Measurements from ENCODE around the gene PRPF19.

Gene PRPF19

DNA sequence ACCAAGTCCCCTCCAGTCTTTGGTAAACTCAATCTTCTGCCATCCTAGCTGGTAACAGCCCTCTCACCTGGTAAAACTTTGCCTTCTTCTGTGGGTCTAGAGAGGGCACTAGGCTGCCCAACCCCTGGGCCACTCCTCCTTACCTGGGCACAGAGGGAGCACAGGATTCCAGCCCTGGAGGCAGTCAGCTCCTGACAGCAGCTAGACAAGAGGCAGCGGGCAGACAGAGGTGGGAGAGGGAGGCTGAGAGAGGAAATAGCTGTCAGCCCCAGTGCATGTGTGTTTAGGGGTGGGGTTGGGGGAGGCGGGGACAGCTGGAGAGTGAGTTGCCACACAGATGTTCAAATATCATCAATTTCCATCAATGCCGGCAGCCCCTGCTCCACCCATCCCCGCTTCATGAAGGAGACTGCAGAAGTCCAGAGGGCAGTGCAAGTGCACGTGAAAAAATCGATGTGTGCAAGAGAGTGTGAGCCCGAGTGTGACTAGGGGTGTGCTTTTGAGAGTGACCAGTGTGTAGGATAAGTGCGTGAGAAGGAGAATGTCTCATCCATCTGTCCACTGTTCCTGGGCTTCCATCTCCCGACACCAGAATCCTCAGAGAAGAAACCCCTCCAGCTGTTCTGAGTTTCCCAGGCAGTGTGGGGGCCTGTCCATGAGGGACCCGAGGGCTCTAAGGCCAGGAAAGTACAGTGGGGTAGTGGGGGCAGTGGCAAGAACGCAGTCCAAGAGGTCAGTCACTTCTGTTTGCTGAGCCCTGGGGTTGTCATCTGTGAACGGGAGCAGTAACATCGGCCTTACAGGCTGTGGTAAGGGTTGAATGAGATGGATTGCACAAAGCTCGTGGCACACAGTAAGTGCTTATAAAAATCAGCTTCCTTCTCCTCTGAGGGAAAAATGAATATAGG lies 50.4 kb downstream of the PRPF19 start, which contains the start of gene PTGDR2:
Gene PTGDR2, minus strand, starts transcription at position 225 of the 908 bp plus-strand sequence. CDS start 2,228 bp downstream, outside the sequence.
- no peak within 1 kb of the TSS for H3K4me3 ChIP-seq (ENCODE audit: control insufficient read depth, low read depth, low read length)
- TF ChIP-seq, protein P1, sequence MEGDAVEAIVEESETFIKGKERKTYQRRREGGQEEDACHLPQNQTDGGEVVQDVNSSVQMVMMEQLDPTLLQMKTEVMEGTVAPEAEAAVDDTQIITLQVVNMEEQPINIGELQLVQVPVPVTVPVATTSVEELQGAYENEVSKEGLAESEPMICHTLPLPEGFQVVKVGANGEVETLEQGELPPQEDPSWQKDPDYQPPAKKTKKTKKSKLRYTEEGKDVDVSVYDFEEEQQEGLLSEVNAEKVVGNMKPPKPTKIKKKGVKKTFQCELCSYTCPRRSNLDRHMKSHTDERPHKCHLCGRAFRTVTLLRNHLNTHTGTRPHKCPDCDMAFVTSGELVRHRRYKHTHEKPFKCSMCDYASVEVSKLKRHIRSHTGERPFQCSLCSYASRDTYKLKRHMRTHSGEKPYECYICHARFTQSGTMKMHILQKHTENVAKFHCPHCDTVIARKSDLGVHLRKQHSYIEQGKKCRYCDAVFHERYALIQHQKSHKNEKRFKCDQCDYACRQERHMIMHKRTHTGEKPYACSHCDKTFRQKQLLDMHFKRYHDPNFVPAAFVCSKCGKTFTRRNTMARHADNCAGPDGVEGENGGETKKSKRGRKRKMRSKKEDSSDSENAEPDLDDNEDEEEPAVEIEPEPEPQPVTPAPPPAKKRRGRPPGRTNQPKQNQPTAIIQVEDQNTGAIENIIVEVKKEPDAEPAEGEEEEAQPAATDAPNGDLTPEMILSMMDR (IDR thresholded peaks at IDR 0.05; ENCODE audit: control insufficient read depth, insufficient read depth, low read depth, low read length, missing control alignments) = no peak
- no peak for DNase-seq (ENCODE audit: low read depth)

DNA sequence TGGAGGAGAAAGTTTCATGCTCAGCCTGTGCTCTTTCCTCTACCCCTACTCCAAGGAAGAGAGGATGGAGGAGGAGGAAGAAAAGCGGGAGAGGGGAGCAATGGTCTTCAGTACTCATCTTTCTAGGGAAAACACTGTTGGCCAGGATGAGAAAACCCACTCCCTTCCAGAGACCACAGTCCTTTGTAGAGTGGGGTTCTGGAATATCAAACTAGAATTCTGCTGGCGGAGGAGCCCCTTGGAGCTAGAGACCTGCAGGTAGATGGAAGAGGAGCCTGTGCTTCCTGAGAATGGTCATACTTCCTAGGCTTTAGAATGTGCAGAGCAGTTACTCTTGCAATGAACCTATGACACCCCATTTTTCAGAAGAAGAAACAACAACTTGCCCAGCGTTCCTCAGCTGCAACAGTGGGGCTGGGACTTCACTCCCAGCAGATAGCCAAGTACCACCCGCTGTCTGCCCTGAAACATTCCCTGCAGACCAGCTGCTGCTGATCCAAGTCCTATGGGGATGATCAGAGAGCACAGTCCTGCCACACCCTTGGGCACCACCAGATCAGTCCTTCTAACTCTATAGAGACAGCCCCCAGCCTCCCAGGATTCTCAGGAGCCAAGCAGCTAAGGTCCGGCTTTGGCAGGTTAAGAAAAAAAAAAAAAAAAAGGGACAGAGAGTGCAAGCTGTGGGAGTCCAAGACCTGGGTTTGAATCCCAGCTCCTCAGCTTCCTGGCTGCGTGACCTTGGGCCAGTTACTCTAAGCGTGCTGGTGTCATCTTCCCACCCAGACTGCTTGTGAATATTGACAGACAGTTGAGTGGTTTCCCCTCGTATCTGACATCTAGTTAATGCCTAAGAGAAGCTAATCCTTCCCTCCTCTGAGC lies 51.3 kb downstream of the PRPF19 start:
- DNase-seq (ENCODE audit: low read depth) = no peak
- no peak overlapping the region for H3K4me3 ChIP-seq (ENCODE audit: control insufficient read depth, low read depth, low read length)
- TF ChIP-seq, protein P1 (IDR thresholded peaks at IDR 0.05; ENCODE audit: control insufficient read depth, insufficient read depth, low read depth, low read length, missing control alignments) = no peak

DNA sequence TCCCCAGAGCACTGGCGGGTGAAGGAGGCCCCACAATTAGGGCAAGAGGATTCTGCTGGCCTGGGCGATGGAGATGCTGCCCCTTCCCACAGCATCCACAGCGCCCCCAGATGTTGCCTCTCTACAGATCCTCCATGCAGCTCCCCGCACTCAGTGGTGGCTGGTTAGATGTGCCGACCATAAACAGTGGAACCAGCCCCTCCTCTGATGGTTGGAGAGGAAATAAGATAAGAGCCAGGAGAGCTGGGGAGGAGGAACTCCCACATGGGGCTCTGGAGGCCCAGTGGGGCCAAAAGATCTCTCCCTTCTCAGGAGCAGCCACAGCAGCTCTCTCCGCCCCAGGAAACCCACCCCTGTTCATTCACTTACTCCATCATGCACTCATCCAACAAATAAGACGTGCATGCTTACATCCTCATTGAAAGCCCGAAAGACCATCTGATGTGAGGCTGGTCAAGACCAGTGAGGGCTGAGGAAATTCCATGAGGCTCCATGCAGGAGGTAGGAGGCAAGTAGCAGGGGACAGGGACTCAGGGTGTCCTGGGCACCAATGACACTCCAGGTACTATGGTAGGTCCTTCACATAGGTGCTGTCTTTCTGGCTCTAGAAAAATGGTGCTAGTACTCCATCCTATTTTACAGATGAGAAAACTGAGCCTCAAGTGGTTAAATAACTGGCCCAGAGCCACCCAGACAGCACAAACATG lies 52.1 kb downstream of the PRPF19 start:
- TF ChIP-seq, protein P1 (IDR thresholded peaks at IDR 0.05; ENCODE audit: control insufficient read depth, insufficient read depth, low read depth, low read length, missing control alignments) = no peak
- DNase-seq (ENCODE audit: low read depth) = no peak
- H3K4me3 ChIP-seq (ENCODE audit: control insufficient read depth, low read depth, low read length) = no peak overlapping the region

DNA sequence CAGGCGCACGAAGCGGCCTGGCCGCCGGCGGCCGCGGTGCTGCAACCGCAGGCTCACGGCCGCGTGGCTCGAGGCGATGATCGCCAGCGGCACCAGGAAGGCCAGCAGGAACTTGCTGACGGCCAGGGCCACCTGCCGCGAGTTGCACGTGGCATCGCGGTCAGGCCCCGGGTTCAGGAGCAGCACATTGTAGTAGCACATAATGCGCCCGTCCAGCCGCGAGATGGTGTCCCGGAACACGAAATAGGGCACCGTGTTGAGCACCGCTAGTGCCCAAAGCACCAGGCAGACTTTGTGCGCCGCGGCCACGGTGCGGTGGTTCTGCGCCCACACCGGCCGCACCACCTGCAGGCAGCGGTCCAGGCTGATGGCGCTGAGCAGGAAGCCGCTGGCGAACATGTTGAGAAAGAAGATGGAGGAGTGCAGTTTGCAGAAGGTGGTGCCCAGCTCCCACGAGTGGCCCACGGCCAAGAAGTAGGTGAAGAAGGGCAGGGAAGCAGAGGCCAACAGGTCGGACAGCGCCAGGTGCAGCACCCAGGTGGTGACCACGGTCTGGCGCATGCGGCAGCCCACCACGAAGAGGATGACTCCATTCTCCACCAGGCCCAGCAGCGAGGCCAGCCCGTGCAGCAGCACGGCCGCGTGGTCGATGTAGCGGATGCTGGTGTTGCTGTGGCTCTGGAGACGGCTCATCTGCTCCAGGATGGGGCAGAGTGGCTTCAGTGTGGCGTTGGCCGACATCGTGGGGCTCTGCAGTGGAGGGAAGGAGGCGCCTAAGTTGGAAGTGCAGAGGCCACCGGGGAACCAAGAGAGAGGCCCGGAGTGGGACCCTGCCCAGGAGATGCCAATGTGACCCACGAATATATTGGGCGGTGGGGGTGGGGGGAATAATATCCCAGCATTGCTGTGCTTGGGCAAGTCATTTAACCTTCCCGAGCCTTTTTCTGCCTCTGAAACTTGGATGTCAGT lies 53.1 kb downstream of the PRPF19 start:
- TF ChIP-seq, protein P1 (IDR thresholded peaks at IDR 0.05; ENCODE audit: control insufficient read depth, insufficient read depth, low read depth, low read length, missing control alignments) = no peak
- no peak for DNase-seq (ENCODE audit: low read depth)
- H3K4me3 ChIP-seq (ENCODE audit: control insufficient read depth, low read depth, low read length) = no peak overlapping the region

DNA sequence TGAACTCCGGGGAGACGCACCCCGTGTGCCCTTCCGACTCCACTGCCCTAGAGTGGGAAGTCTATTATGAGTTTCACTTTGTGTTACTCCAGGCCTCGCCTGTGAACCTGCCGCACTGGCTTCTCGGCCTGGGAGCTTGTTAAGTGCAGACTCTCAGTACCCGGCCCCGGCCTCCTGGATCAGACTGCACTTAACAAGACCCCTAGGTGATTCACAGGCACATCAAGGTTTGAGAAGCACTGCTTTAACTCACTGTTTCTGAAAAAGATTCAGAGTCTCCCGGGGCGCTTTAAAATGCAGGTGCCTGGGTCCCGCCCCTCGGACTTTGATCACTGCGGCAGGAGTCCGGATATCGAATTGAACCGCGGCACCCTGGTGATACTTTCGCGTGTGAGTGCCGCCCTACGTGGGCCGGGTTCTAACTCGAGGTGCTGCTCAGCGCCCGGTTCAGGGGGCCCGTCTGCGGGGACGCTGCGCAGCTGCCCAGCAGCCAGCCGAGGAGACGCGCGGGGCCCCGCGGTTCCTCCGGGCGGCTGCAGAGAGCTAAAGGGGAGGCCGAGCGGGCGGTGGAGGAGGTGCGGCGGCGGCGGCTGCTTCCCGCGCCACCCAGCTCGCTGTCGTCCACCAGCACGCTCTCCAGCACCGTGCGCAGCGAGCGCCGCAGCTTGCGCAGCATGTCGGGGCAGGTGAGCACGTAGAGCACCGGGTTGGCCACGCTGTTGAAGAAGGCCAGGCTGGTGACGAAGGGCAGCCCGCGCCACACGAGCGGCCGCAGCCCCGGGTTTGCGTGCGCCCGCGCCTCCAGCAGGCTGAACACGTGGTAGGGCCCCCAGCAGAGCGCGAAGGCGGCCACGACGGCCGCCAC lies 54.0 kb downstream of the PRPF19 start:
- TF ChIP-seq, protein P1 (IDR thresholded peaks at IDR 0.05; ENCODE audit: control insufficient read depth, insufficient read depth, low read depth, low read length, missing control alignments) = no peak
- no peak overlapping the region for H3K4me3 ChIP-seq (ENCODE audit: control insufficient read depth, low read depth, low read length)
- no peak for DNase-seq (ENCODE audit: low read depth)

Measured in AG09309 (cell line).